Lower lobe of right lung (tissue), 2 donors: Measurements from ENCODE around the gene LLPH. TPM values are rescaled to one million over a fixed set of nuclear protein-coding genes. Genes with fewer than 3 reads are reported as not detected.

ENCODE experiments used
- ATAC-seq, 2 donors: fragments of 200-7000 bp; cut with Tn5 transposase; one replicate each; pipeline ENCODE4 v1.9.1; 2020 to 2022; ENCODE audit warnings: mild to moderate bottlenecking in 2 of 2, moderate library complexity in 2 of 2
- DNase-seq: peaks from one replicate; pipeline ENCODE4 v3.0.0-alpha.2; 2020
- H3K27ac ChIP-seq: fragments of 200-600 bp; one replicate; pipeline ENCODE4 v1.8.0; 2022
- H3K27me3 ChIP-seq: fragments of 200-600 bp; one replicate; pipeline ENCODE4 v1.8.0; 2022; ENCODE audit warnings: low read depth
- H3K36me3 ChIP-seq: fragments of 200-600 bp; one replicate; pipeline ENCODE4 v1.8.0; 2022; ENCODE audit warnings: mild to moderate bottlenecking
- H3K4me1 ChIP-seq: fragments of 200-600 bp; one replicate; pipeline ENCODE4 v1.8.0; 2022
- H3K4me3 ChIP-seq: fragments of 200-600 bp; one replicate; pipeline ENCODE4 v1.8.0; 2022; ENCODE audit warnings: mild to moderate bottlenecking
- H3K9me3 ChIP-seq: fragments of 200-600 bp; one replicate; pipeline ENCODE4 v1.8.0; 2022
- CTCF ChIP-seq: fragments of 200-600 bp; IDR thresholded peaks from one replicate; pipeline ENCODE4 v1.8.0; 2022; ENCODE audit warnings: antibody characterized with exemption, mild to moderate bottlenecking
- intact Hi-C: fragments of 100-400 bp; cut with DNase I; formaldehyde crosslinking; loops from one replicate; pipeline ENCODE4 v1.11.0; 2022
- total RNA-seq: library from RNA; stranded (reverse); fragmentation: NEBNext Ultra II Directional; extraction: Animal tissue kit (Norgen Biotek cat#: 25700); gene quantifications from one replicate; pipeline ENCODE4 v1.2.1, GENCODE V29; 2021
- donor health status: DM: no; HTN: yes; CAD: no; lungs with severe emphysema.

The LLPH gene
- total RNA-seq, 1 donor from 2014 or later = 19.3 TPM

DNA sequence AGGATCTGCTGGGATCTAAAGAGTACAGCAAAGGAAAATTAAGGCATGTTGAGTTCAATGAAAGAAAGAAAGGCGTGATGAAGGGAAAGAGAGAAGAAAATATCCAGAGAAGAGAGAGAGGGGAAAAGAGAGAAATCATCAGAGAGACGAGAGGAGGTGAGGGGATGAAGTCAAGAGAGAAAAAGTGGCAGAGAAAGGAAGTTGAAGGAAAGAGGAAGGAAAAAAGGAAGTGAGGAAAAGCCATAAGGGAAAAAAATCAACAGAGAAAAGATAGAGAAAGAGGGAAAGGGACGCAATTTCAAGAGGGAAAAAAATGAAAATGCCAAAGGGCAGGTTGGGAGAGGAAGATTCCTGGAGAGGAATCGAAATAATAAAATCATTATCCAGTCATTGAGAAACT is 40.4 kb downstream of the LLPH start:
- ATAC-seq = no peak
- no peak for TF ChIP-seq CTCF
- Histone ChIP-seq H3K27ac (no peak overlapping the region), H3K4me3 (no peak overlapping the region), H3K4me1 (peaks cover 5% of the 10 kb centered on the region), H3K27me3 (peaks cover 3% of the 10 kb centered on the region), H3K9me3 (no peaks in the 10 kb centered on the region), H3K36me3 (no peaks in the 10 kb centered on the region)
- intact Hi-C loops = no loop called here
- DNase-seq = no peak

DNA sequence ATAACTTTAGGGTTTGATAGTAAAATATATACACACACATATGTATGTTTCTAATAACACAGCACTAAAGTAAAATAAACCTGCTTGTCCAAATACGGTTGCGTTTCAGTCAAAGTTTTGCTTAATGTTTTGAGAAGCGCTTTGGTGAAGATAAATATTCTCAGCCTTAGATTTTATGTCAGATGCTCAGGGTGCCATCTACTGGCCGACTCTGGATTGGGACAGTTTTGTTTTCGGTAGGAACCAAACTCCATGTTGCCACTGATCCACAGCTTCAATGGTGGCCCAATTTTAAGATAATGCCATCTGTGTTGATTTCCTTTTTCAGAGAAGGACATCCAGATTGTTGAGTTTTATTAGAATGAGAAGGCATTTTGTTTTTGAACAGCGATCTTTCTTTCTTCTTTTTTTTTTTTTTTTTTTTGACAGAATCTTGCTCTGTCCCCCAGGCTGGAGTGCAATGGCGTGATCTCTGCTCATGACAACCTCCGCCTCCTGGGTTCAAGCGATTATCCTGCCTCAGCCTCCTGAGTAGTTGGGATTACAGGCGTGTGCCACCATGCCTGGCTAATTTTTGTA is 43.1 kb downstream of the LLPH start:
- peak; percentile 74 for ATAC-seq
- peak; percentile 56 for DNase-seq
- peak; percentile 74 for TF ChIP-seq CTCF
- Histone ChIP-seq H3K27me3 (peaks cover 3% of the 10 kb centered on the region), H3K4me1 (peaks cover 3% of the 10 kb centered on the region), H3K4me3 (no peak overlapping the region), H3K9me3 (no peaks in the 10 kb centered on the region), H3K27ac (no peak overlapping the region), H3K36me3 (no peaks in the 10 kb centered on the region)
- intact Hi-C loops = loop anchor here (10.0 kb wide), 1 partner anchor 773 kb away; no protein-coding TSS in a partner anchor

DNA sequence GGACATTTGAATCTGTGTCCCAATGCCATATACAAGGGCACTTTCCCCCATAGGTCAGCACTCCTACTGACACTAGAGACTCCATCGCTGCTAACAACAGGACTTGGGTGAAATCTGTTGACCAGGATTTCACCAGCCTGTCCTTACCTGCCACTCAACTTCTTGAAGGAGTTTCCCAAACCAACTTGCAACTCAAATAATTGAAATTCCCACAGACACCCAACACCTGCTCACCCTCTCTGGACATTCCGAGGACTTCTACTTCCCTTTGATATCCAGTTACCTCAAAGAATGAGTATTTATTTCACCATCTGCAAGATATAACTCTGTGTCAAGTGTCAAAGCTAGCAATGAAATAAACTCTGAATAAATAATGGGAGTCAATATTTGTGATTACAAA is 44.6 kb downstream of the LLPH start:
- intact Hi-C loops = loop anchor here (10.0 kb wide), 1 partner anchor 771 kb away; no protein-coding TSS in a partner anchor
- ATAC-seq (no peak), DNase-seq (no peak)
- H3K9me3 ChIP-seq = no peaks in the 10 kb centered on the region
- no peaks in the 10 kb centered on the region for H3K36me3 ChIP-seq
- no peak for TF ChIP-seq CTCF
- peaks cover 3% of the 10 kb centered on the region for H3K27me3 ChIP-seq
- no peak overlapping the region for H3K27ac ChIP-seq
- no peaks in the 10 kb centered on the region for H3K4me1 ChIP-seq
- H3K4me3 ChIP-seq = no peak overlapping the region

- no peaks in the 10 kb centered on the region for H3K36me3 ChIP-seq
- H3K9me3 ChIP-seq = no peaks in the 10 kb centered on the region
- DNase-seq = no peak
- intact Hi-C loops = loop anchor here (10.0 kb wide), 1 partner anchor 770 kb away; no protein-coding TSS in a partner anchor
- no peak overlapping the region for H3K4me3 ChIP-seq
- H3K27me3 ChIP-seq = peaks cover 3% of the 10 kb centered on the region
- H3K27ac ChIP-seq = no peak overlapping the region
- ATAC-seq = no peak
- TF ChIP-seq CTCF = no peak
- no peaks in the 10 kb centered on the region for H3K4me1 ChIP-seq
These were observed 45.3 kb downstream of the LLPH start for GRCh38 chr12:66085213-66085612.

GRCh38 chr12:66083766-66084165 is 46.8 kb downstream of the LLPH start:
- H3K36me3 ChIP-seq = no peaks in the 10 kb centered on the region
- intact Hi-C loops = loop anchor here (10.0 kb wide), 1 partner anchor 769 kb away; no protein-coding TSS in a partner anchor
- H3K9me3 ChIP-seq = no peaks in the 10 kb centered on the region
- no peak overlapping the region for H3K4me3 ChIP-seq
- no peak overlapping the region for H3K27ac ChIP-seq
- no peak for TF ChIP-seq CTCF
- no peak for DNase-seq
- H3K27me3 ChIP-seq = peaks cover 3% of the 10 kb centered on the region
- H3K4me1 ChIP-seq = no peaks in the 10 kb centered on the region
- no peak for ATAC-seq
